ENCODE data around the gene ZNF519. TPM values are rescaled to one million over a fixed set of nuclear protein-coding genes. Genes with fewer than 3 reads are reported as not detected.
"Not testable (repeated sequence)": the region's sequence is repeated elsewhere in the genome, so short reads cannot be mapped to it uniquely, and the experiment has no call there.

Gene ZNF519
- total RNA-seq, 1 donor from 2014 or later: 5.4 TPM

- not testable (repeated sequence) for DNase-seq
Observed at GRCh38 chr18:14147935-14148865, 16.0 kb upstream of the ZNF519 start.

GRCh38 chr18:14146771-14147170 is 14.5 kb upstream of the ZNF519 start:
- not testable (repeated sequence) for DNase-seq

DNA sequence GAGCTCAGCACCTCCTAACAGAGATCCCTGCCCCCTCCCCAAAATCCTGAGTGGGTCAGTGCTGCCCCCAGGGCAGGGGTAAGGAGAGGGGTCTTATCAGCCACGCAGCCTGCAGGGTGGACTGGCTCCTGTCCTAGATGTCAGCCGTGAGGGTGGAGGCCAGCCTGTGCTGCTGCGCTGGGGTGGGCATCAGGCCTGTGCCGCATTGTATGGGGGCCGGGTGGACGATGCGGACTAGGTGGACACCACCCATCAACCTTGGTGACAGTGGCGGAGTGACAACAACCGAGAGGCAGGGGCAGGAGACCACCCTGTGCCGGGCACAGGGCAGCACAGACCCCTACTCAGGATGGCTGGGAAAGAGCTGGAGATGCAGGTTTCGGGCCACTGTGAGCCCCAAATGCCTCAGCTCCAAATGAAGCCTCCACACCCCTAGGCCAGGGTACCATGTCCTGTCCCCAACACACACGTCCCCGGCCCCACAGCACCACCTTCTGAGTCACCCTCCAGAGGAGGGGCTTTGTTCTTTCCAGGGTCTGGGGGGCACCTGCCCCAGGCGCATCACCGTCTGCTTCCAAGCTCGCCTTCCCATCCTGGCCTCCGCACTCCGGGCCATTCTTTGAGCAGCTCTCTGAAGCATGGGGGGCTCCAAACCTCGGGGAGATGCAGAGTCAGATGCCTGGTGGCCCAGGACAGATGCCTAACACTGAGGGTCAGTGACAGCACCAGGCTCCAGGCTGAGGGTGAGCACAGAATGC is 13.5 kb upstream of the ZNF519 start:
- DNase-seq: not testable (repeated sequence)

DNA sequence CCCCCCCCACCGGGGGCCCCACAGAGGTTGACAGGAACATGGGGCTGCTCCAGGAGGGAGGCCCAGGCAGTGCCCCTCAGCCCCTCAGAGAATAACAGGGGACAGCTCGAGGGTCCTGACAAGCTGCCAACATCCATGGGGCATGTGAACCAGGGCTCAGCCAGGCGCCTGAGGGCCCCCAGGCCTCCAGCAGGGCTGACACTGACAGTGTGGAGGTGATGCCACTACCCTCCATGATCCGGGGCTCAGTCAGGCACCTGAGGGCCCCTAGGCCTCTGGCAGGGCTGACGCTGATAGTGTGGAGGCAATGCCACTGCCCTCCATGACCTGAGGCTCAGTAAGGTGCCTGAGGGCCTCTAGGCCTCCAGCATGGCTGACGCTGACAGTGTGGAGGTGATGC is 12.8 kb upstream of the ZNF519 start:
- not testable (repeated sequence) for DNase-seq

DNA sequence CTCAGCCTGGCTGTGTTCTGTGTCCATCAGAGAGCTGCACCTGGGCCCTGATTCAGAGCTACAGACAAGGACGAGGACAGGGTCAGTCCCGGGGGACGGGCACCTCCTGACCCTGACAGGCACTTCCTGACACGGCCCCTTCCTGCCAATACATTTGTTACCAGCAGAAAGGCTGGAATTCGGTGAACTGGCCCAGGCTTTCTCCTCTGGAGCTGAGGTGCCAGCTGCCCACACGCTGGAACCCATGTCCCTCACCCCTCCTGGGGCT is 12.3 kb upstream of the ZNF519 start:
- DNase-seq: no peak

- DNase-seq: not testable (repeated sequence)
Observed at GRCh38 chr18:14143871-14144627, 11.8 kb upstream of the ZNF519 start.

DNA sequence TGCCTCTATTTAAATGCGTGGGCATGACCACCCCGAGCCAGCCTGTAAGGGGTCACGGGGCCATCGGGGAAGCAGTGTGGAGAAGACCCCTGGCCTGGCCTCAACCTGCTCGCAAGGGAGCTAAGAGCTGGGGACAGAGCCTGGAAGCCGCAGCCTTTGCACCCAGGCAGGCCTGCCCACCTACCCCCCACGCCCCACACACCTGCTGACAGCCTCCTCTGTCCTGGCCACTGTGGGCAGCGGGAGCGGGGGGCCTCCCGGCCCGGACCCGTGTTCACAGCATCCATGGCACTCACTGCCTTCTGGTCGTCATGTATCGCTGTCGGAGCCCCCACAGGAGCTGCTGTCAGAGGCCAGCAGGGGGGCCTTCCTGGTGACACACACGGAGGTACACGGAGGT is 11.2 kb upstream of the ZNF519 start:
- DNase-seq: not testable (repeated sequence)

DNA sequence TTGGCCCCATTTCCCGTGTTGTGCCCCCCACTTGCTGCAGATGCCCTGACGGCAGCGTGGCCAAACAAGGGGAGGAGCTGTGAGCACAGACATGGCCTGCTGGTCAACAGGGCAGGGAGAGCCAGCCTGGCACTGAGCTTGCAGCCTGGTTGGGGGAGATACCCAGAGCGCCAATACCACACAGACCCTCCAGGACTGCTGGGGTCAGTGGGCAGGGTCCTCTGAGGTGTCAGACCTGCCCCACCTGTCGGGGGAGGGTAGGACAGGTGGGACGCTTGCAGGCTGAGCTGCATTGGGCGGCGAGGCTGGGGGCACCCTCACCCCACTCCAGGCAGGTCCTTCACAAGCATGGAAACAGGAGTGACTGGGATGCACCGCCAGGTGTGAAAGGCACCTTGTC is 9.9 kb upstream of the ZNF519 start:
- not testable (repeated sequence) for DNase-seq

DNA sequence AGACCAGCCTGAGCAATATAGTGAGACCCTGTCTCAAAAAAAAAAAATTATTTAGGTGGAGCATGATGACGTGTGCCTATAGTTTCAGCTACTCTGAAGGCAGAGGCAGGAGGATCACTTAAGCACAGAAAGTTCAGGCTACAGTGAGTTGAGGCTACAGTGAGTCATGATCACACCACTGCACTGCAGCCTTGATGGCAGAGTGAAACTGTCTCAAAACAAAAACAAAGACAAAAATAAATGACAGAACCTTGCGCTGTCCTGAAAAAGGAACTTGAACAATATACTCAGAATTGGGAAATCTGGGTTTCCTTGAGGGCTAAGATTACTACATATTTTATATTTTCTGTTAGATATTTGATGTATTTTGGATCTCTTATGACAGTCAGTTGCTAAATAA is 7.3 kb upstream of the ZNF519 start:
- DNase-seq: not testable (repeated sequence)

GRCh38 chr18:14137971-14138370 is 5.7 kb upstream of the ZNF519 start:
- not testable (repeated sequence) for DNase-seq

DNA sequence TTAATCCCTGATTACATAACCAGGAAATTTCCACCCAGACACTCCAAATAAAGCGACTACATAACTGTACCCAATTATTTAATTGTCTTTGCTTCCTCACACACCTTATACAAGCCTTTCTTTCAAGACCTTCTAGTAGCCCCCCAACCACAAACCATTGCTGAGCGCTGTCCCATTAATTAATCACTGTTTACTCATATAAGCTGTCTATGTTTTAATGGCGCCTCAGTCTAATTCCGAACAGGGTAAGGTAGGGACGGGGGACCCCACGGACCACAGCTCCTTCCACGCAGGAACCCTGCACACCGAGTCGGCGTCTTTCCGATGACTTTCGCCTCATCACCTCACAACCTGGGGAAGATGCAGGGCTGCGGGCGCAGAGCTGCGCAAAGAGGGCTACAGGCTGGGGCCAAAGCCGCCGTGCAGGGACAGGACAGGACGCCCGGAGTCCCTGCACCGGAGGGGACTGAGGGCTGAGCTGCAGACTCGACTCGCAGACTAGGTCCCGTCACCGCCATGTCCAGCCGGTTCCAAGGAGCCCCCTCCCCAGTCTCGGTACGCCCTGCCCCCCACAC is 452 bp downstream of the ZNF519 start:
- not testable (repeated sequence) for DNase-seq

DNA sequence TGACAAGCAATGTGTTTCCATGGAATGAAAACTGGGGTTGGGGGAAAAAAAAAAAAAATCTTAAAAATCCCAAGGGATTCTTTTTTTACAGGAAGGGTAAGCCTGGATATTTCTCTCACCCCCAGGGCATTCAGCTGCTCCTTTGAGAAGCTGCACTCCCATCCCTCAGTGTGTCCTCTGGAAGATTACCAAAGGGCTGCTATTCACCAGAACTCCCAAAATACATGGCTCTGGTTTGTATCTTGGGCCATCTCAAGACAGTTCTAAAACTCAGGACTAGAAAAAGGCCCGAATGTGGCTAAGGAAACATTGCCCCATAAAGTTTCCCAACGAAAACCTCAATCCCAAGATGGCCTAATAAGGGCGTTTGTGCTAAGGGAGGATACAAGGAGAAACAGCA is 1.4 kb downstream of the ZNF519 start:
- DNase-seq: not testable (repeated sequence)

GRCh38 chr18:14124689-14125088 is 7.5 kb downstream of the ZNF519 start:
- no peak for DNase-seq

- no peak for DNase-seq
Observed at GRCh38 chr18:14122097-14122496, 10.1 kb downstream of the ZNF519 start.

DNA sequence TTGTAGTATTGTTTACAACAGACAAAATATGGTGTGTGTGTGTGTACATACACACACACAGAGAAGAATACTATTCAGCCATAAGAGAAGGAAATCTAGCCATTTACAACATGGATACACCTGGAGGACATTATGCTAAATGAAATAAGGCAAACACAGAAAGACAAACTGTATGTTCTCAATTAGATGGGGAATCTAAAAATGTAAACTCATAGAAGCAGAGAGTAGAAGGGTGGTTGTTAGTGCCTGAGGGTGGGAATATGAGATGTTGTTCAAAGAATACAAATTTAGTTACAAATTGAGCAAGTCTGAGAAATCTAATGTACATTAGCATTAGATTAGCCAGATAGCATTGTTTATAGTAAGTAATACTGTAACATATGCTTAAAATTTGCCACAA is 11.3 kb downstream of the ZNF519 start:
- DNase-seq: no peak

DNA sequence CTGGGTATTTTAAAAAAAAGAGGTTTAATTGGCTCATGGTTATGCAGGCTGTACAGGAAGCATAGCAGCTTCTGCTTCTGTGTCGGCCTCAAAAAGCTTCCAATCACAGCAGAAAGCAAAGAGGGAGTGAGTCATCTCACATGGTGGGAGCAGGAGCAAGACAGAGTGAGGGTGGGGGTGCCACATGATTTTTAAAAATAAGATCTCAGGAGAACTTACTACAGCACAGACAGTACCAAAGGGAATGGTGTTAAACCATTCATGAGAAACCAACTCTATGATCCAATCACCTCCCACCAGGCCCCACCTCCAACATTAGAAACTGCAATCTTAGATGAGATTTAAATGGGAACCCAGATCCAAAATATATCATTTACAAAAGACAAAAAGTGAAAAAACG is 14.6 kb downstream of the ZNF519 start:
- no peak for DNase-seq

- DNase-seq: no peak
Observed at GRCh38 chr18:14106906-14107305, 25.3 kb downstream of the ZNF519 start.

GRCh38 chr18:14104906-14105748 is 27.1 kb downstream of the ZNF519 start:
- DNase-seq: no peak

DNA sequence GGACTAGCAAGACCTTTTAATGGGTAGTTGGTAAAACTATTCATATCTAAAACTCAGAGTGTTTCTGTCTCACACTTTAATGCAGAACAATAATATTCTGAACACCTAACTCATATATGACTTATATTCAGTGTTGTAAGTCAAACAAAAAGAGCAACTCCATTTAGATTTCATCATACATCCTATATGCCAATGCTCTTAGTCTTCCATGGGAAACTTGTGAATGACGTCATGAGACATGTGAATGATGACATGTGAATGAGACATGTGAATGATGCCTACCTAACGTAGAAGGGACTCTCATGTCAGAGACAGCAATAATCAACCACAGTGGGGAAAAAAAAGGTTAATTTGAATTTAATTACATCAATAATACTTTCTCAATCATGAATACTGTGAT is 28.0 kb downstream of the ZNF519 start:
- DNase-seq: no peak

- DNase-seq: no peak
Observed at GRCh38 chr18:14100503-14101286, 31.5 kb downstream of the ZNF519 start.

- DNase-seq: no peak
Observed at GRCh38 chr18:14098428-14098827, 33.8 kb downstream of the ZNF519 start.

All from dermis blood vessel endothelial cell (primary cell).